Activated CD8-positive, alpha-beta memory T cell treated with anti-CD3 and anti-CD28 coated beads for 36 hours (primary cell): Measurements from ENCODE around the gene HEPN1. TPM values are rescaled to one million over a fixed set of nuclear protein-coding genes. Genes with fewer than 3 reads are reported as not detected.

ENCODE experiments used
- CTCF ChIA-PET: fragments of 350-600 bp; sonication (Branson Sonifier 250); formaldehyde crosslinking; loops from one replicate; lab custom pipeline; 2021; ENCODE audit warnings: antibody characterized with exemption; lab: Charles Lee
- POLR2A ChIA-PET: fragments of 350-600 bp; sonication (Branson Sonifier 250); formaldehyde crosslinking; loops from one replicate; lab custom pipeline; 2021; ENCODE audit warnings: antibody characterized with exemption; lab: Charles Lee
- total RNA-seq, 2 experiments: library from RNA; stranded (reverse); gene quantifications; one replicate each; pipeline ENCODE4 v1.2.3, GENCODE V29; 2021

The HEPN1 gene
- total RNA-seq, 2 experiments from 2014 or later, result not detected

DNA sequence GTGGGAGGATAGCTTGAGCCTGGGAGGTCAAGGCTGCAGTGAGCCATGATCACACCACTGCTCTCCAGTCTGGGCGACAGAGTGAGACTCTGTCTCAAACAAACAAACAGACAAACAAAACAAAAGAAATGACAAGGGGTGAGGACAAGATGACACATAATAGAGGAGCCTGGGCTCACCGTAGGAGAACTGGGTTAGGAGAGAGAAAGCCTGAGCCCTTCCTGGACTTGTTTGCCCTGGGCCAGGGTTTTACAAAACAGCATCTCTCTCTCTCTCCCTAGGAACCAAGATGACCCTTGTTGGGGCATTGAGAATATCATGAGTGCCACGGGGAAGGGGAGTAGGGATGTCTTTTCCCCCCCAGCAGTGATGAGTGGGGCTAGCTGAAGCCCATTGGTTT lies 38.1 kb upstream of the HEPN1 start:
- CTCF ChIA-PET, result no interaction called here
- POLR2A ChIA-PET, result interaction anchor here (0.5 kb wide), 1 partner anchor 58 kb away, joined by 3 read pairs; no protein-coding TSS in a partner anchor

DNA sequence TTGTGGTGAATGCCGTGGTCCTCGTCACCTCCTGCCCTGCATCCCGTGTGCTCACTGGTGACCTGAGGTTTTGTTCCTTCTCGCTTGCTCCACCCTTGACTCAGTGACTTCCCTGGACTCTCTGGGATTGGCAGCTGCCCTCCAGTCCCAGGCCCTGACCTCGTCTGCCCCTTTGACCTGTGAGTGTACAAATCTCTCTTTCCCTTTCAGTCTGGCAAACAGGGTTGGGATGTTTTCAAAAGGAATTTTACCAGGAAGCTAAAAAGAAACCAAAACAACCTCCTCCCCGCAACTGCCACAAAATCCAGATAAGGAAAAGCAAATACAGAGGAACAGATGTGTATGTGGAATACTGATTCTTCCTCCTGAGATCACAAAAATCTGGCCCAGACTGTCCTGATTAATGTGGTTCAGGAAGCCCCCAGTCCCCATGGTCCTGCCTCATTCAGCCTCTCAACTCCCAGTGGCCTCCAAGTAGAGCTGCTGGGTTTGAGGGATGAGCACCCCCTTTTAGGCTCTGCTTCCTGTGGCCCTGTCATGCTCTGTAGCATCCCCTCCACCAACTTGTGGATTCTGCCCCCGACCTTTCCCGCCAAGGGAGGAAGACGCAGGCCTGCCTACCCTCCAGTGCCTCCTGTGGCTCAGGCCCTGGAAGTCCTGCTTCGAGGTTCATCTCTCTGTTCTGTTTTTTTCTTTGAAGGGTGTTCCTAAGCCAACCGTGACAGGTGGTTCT lies 36.5 kb upstream of the HEPN1 start:
- ChIA-PET CTCF (interaction anchor here (0.8 kb wide), 1 partner anchor 76 kb away, joined by 3 read pairs; no protein-coding TSS in a partner anchor), POLR2A (no interaction called here)

- CTCF ChIA-PET, result no interaction called here
These were observed 34.7 kb upstream of the HEPN1 start for GRCh38 chr11:124884340-124884739.

DNA sequence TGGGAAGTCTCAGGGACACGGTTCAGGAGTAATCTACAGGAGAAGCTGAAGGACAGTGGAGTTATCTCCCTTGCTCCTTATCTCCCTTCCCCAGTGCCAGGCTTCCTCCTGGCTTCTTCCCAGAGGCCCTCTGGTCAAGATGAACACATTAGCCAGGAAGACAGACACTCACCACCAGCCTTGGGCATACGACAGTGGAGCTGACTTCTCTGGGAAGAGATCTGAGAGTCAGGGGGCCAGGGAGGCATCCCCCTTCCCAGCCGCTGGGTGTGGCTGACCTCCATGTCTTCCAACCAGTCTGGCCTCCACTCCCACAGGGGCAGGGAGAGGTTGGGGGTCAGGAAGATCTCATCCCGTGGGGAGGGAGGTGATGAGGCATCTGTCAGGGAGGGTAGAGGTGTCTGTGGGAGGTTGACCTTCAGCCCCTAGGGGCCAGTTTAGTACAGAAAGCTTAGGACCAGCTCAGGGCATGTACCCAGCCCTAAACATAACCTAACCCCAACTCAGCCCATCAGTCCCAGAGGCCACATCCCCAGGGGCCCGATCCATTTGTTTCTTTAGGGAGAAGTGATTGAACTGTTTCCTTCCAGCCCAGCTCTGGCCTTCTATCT lies 34.1 kb upstream of the HEPN1 start:
- CTCF ChIA-PET, result no interaction called here
- POLR2A ChIA-PET, result no interaction called here

More at GRCh38 chr11:124884340-124884739, 34.7 kb upstream of the HEPN1 start:
- POLR2A ChIA-PET, result no interaction called here

DNA sequence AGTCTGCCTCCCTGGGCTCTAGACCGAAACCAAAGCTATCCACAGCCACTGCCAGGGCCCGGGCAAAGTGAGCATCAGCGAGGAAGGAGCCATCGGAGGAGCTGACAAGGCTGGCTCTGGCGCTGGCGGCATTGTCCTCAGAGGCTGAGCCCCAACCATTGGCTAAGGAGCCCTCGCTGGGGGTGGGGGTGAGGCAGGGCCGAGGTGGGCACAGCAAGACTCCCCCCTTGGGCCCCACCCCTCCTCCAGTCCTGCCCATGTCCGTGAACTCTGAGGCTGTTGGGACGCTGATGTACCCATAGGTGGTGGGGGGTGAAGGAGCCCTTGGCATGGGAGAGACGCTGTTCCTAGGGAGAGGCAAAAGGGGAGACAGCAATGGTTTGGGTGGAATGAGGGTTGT lies 32.6 kb upstream of the HEPN1 start:
- CTCF ChIA-PET, result no interaction called here
- POLR2A ChIA-PET, result no interaction called here

DNA sequence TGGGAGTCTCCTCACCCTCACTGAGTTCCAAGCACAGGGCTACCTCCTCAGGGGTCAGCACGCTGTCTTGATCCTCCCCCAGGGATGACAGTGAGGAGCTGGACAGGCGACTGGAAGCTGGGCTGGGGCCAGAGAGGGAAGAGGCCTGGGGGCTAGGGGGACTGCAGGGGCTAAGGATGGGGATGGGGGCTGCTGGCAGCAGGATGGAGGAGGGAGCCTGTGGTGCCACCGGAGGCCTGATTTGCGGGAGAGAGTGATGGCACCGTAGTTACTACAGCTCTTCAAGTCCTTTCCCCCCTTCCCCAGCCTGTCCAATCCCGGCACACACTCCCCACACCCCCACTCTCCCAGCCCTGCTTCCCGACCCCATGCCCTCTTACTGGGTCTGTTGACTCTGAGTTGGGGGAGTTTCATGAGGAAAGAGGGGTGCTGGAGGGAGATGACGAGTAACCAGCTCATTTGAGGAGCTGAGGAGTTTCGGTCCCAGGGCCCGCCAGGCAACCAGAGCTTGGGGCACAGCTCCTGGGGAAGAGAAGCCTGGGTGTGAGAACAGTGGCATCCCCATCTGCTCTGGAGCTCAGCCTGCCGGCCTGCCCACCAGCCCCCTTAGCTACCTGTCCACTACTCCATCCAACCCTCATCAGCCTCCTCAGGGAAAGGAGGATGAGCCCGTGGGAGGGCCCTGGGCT lies 31.9 kb upstream of the HEPN1 start:
- ChIA-PET POLR2A (no interaction called here), CTCF (no interaction called here)

GRCh38 chr11:124887667-124888013 lies 31.4 kb upstream of the HEPN1 start:
- ChIA-PET CTCF (interaction anchor here (0.9 kb wide), 1 partner anchor 74 kb away, joined by 3 read pairs; no protein-coding TSS in a partner anchor), POLR2A (no interaction called here)

GRCh38 chr11:124889191-124890091 lies 29.6 kb upstream of the HEPN1 start:
- CTCF ChIA-PET, result no interaction called here
- POLR2A ChIA-PET, result no interaction called here

DNA sequence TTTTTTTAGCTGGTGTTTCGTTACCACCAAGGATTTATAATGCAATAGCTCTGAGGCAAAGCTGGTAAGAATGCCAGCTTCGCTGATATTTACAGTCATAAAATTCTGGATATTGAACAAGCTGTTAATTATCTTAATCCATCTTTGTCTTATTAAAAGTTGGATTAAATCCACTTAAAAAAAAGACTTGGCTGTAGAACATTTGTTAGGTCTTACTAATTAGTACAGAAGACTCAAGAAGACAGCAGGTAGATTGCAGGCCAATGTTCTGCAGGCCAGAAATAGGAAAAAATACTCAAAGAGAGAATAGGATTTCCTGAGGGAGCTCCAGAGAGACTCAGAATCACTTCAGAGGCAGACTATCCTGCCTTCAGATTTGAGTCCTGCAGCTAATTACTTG lies 28.9 kb upstream of the HEPN1 start:
- ChIA-PET CTCF (interaction anchor here (0.9 kb wide), 1 partner anchor 24 kb away, joined by 3 read pairs; no protein-coding TSS in a partner anchor), POLR2A (no interaction called here)

DNA sequence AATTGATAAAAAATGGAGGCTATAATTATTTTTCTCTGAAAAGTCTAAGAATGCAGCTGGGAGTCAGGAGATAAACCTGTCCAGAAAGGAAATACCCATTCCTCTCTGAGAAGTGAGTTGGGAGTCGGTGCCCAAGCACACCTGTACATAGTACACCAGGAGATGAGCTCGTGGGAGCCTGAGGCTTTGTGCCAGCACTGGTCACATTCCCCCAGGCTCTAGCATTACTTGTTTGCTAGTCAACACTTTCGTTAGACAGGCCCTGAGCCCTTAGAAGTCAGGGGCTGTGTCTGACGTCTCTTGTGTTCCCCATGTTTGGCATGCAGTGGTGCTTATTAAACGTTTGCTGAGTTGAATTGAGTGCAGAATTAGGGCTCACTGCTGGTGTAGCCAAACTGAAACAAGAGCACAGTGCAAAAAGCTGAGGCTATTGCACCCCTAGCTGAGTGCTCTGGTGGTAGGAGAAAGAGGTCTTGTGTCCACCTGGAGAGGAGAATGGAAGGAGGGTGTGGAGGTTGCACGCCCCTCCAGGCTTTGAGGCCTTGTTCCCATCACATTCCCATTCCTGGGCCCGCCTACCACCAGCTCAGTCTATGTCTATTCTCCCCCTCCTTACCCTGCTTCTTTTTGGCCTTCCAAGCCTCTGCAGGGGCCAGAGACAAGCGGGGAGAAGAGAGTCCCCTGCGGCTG lies 28.2 kb upstream of the HEPN1 start:
- POLR2A ChIA-PET, result no interaction called here
- CTCF ChIA-PET, result interaction anchor here (0.9 kb wide), 1 partner anchor 24 kb away, joined by 3 read pairs; no protein-coding TSS in a partner anchor

GRCh38 chr11:124891373-124891861 lies 27.6 kb upstream of the HEPN1 start:
- ChIA-PET POLR2A (no interaction called here), CTCF (no interaction called here)

DNA sequence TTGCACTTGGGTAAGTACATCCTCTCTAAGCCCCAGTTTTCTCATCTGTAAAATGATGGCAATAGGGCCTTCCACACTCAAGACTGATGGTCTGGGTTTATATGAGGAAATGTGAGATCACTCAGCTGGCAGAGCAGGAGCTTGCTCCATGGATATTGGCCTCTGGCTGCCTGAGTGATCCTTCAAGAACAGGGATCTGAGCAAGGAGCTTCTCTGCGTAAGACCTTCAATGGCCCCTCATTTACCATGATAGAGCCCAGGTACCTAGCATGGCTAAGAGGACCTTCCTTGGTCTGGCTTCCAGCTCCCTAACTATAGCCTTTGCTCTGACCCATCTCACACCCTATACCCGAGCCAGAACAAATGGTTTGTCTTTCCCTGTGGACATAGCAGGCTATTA lies 26.9 kb upstream of the HEPN1 start:
- CTCF ChIA-PET, result no interaction called here
- POLR2A ChIA-PET, result no interaction called here

DNA sequence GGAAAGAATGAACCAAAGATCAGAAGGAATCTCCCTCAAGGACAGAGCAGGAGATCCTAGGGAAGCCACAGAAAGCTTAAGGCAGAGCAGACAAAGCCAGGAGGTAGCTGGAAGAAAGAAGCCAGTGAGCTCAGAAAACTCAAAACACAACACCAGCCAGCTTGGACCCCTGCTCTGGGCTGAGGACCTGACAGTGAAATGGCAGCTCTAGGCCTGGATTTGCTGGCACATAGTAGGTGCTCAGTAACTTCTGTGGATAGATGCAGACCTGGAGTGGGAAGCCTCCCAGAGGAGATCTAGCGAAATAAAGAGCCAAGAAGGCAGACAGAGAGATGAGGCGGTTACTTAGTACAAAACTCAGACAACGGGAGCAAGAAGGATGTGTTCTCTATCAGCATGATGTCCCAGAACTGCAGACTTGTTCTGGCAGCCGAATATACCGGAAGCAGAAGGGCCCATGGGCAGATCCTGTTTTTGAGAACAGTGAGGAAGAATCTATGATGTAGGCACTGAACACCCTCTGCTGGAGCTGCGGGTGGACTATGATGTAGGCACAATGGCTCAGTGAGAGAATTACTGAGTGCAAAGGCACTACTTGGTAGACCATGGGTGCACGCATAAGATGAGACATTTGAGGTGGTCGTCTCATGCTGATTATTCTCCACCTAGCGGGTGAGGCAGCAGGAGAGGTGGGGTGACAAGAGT lies 26.1 kb upstream of the HEPN1 start:
- ChIA-PET CTCF (no interaction called here), POLR2A (no interaction called here)

DNA sequence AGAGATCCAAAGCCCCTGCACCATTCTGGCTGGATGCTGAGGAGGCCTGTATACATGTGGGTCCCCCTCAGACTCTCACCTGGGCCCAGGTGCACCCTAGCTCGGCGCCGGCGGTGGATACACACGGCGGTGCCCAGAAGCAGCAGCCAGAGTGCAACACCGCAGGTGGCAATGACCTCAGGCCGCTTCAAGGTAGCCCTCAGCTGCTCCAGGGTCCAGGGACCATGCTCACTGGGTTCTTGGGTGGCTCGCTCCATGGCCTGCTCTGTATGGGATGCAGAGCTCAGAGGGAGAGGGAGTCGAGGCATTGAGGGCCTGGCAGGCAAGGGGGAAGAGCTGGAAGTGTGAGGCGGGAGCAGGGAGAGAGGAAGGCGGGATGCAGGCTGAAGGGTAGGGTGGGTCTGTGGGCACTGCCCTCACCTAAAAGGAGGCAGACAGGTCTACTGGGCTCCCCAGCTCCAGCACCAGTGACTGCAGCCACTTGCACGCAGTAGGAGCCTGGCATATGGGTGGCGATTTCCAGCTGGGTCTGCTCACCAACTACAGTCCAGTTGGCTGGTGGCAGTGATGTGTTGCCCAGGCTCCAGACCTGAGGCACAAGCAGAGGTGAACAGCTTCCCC lies 25.2 kb upstream of the HEPN1 start:
- ChIA-PET CTCF (no interaction called here), POLR2A (no interaction called here)

DNA sequence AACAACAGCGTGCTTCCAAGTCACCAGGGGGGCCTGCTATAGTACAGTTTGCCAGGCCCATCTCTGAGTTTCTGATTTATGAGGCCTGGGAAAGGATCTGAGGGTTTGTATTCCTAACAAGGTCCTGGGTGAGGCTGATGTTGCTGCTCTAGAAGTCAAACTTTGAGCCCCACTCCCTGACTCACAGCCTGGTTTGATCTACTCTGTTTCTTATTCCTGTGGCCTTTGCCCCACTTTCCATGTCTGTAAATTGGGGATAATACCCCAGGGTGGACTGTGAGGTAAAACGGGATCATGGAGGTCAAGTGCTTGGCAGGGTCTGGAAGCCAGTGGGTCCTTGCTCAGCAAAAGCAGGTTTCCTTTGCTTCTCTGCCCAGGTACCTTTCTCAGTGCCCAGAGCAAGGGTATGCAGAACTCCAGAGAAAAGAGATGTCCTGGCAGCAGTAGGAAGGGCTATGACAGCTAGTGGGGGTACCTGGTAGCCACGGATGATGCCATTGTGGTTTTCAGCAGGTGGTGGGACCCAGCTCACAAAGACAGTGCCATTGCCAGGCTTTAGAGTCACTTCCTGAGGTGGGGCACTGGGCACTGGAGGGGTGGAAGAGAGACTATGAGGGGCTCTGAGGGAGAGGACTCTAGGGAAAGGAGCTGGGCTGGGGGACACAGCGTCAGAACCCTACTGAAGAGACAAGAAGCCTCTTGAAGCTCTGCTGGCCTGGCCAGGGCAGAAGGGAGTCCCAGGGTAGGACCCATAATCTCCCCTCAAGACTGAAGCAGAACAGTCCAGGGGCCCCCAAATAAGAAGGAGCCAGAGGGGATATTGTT lies 24.2 kb upstream of the HEPN1 start:
- ChIA-PET CTCF (no interaction called here), POLR2A (no interaction called here)

DNA sequence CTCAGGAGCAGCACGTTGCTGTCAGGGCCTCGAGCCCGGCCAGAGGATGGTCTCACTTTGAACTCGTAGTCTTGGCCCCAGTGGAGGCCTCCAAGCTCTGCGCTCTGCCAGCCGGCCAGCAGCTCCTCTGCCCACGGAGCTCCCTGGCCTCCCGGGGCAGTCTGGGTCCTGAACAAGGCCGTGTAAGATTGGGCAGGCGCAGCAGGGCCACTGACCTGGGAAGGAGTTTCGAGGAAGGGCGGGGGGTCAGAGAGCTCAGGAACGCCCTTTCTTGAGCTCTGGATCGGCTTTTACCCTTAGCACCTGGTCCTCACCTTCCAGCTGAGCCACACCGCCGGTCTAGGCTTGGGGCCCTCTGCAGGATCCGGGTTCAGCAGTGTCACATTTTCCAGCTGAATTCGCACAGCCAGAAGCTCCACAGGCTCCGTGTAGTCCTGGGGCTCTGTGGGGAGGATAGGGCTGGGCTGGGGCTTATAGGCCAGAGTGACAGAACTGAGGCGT lies 23.5 kb upstream of the HEPN1 start:
- POLR2A ChIA-PET, result no interaction called here
- CTCF ChIA-PET, result no interaction called here
